Anterior cingulate cortex (tissue), 58 donors: Measurements from ENCODE around the gene EPHB2.
A peak's percentile ranks its signal among the peaks of the same experiment; 100 is the strongest.

Experiments used
- DNase-seq, 58 donors: peaks; one replicate each; lab custom pipeline; 2025; lab: John Stamatoyannopoulos, UW

The EPHB2 gene

DNA sequence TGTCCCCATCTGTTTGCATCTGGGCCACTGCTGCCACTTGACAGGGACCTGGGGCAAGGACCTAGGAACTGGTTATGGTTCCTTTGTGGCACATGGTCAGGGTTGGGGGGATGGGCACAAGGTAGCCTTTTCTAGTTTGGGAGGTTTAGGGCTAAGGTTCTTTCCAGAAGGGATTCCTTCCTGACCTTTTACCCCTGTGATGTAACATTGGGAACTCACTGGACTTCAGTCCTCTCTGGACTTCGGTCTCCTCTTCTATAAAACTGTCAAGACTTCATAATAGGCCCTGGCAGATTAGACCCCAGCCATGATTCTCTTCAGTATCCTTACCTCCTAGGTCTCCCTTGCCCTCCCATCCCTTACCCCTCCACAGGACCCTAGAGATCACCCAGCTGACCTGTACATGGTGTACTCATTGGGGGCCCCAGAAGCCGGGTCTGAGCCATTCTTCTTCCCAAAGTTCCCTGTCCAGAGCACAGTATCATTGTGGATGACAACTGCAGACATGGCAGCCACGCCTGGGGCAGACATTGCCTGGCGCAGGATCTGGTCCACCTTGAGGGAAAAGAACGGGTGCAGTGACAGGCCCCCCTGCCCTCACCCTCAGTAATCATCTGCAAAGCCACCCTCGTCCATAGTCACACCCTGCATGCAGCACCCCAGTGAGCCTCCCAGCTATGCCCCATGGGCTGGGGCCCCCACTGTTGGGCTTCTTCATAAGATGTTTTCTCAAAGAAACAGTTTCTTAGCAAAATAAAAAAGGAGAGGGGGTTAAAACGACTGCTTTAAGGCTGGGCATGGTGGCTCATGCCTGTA is 249.1 kb downstream of the EPHB2 start:
- no peak for DNase-seq

DNA sequence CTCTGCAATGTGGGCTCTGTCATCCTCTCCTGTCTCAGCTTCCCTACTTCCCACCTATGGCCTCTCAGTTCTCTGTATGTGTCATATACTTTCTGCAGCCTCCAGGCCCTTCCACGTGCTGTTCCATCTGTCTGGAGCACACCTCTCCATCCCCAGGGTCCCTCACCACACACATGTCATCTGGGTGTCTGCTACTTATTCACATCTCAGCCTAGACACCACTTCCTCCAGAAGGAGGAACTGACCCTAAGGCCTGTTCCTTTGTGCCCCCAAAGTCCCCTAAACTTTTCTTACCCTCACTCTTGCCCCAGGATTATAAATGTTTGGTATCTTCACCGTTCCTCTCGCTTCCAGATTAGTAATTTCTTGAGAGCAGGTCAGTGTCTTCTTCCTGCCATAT is 251.9 kb downstream of the EPHB2 start:
- no peak for DNase-seq

DNA sequence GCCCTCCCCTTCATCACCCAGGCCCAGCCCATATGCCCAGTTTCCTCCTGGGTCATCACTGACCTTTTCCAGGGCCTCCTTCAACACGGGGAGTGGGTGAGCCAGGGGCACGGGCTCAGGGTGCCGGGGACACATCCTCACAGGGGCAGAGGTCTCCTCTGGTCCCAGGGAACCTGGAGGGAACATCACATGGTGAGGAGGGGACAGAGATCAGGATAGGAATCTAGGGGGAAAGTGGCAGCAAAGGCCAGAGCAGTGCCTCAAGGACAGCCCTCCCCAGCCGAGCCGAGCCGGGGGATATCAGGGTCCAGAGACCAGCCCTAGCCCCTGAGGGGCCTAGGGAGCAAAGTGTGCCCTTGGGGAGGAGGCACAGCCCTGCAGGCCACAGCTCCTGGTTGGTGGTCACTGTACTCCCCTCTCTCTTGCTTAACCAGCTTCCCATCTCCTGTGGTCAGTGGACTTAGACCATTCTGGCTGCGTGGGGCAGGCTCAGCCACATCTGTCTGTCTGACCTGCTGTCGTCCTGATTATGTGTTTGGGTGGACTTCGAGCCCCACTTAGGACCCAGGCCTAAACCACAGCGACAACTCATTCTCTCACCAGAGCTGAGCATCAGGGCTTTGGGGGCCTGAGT is 252.5 kb downstream of the EPHB2 start:
- DNase-seq: no peak

DNA sequence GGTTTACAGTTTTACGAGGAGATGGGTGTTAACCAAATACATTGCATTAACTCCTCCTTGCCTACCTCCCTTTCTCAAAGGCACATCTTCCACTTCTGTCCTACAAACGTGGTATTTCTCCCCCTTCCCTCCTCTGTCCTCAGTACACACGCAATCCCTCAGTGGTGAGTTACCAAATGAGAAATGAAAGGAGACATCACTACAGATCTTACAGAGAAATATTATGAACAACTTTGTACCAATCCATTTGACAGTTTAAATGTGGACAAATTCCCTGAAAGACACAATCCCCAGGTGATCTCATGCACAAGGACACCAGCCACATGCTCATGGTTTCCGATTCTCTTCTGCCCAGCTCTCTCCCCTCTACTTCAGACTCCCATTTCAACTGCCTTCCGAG is 255.7 kb downstream of the EPHB2 start:
- no peak for DNase-seq

DNA sequence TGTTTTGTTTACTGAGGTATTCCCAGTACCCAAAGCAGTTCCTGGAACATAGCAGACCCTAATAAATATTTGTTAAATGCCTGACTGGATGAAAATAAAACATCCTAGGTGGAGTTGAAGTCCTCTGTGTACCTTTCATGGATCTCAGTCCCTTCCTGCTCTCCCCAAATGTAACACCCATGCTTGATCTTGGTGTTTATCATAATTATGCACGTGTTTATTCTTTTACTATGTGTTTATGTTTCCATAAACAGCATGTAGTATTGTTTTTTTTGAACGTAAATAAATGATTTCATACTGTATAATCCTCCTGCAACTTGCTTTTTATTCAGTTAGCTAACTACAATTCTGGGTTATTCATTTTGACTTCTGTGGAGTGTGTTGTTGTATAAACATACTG is 257.2 kb downstream of the EPHB2 start:
- DNase-seq: no peak

DNA sequence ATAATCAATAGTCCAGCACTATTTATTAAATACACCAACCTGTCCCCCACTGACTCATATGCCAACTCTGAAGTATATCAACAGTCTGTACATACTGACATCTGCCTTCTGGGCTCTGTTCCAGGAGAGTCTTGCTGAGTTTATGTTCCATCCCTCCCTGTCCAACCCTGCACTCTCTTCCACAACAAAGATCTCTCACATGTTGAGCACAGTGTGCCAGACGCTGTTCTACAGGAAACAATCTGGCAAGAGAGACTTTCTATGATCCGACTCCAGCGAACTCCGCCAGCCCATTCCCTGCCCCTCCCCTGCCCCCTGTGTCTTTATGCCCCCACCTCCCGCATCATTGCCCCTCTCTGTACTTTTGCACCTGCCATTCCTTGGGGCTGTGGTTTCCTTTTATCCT is 258.7 kb downstream of the EPHB2 start:
- peak in 2 of 58 donors; percentile 0 to 21 for DNase-seq

DNA sequence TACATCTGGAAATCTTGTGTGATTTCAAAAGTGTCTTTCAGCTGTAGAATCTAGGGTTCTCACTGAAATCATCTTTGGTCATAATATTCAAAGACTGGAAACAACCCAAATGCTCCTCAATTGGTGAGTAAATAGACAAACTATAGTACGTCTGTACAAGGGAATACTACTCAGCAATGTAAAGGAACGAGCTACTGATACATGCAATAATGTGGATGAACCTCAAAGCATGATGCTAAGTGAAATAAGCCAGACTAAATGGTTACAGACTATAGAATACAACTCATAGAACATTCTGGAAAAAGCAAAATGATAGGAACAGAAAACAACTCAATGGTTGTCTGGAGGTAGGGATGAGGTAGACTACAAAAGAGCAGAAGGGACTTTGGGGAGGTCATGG is 259.5 kb downstream of the EPHB2 start:
- no peak for DNase-seq
